Endothelial cell of umbilical vein (primary cell): ENCODE measurements around the gene RPL23. TPM values are rescaled to one million over a fixed set of nuclear protein-coding genes. Genes with fewer than 3 reads are reported as not detected.

Experiments
- BruUV-seq: library from RNA; stranded (reverse); fragments of 400-500 nt; replicated peaks from 2 replicates; lab custom pipeline; 2021; lab: Mats Ljungman, UMichigan
- CTCF ChIA-PET: fragments of 300-600, 350-600 bp; sonication (Branson Sonifier 250); formaldehyde crosslinking; loops from one replicate; lab custom pipeline; 2021; ENCODE audit warnings: antibody characterized with exemption, inconsistent platforms; lab: Charles Lee
- POLR2A ChIA-PET: fragments of 300-600, 350-600 bp; sonication (Branson Sonifier 250); formaldehyde crosslinking; loops from one replicate; lab custom pipeline; 2021; ENCODE audit warnings: antibody characterized with exemption, inconsistent platforms; lab: Charles Lee
- DNase-seq: peaks from one replicate; pipeline ENCODE4 v3.0.0-alpha.2; 2011; ENCODE audit warnings: low read depth, low spot score
- FAIRE-seq: peaks from 2 replicates; lab custom pipeline; 2011; peaks lifted over from hg19 to GRCh38; lab: Jason Lieb, UNC
- H2AFZ ChIP-seq: 2 replicates; pipeline ENCODE4 v1.6.0; 2012; ENCODE audit warnings: low read depth, low read length, control low read depth, inconsistent platforms
- H3K27ac ChIP-seq: 2 replicates; pipeline ENCODE4 v1.5.1; 2011; ENCODE audit warnings: low read depth, mild to moderate bottlenecking, control low read depth, low read length, moderate library complexity; ENCODE audit not compliant: insufficient read depth
- H3K27me3 ChIP-seq, 2 experiments: 2 replicates each; pipeline versions ENCODE4 v1.6.0 to v1.6.1; 2011; ENCODE audit warnings: low read length in 2 of 2, mixed read lengths in 1 of 2; ENCODE audit not compliant: control insufficient read depth in 2 of 2, insufficient read depth in 2 of 2
- H3K36me3 ChIP-seq, 2 experiments: 2 replicates in 1 of 2; 3 replicates in 1 of 2; pipeline ENCODE4 v1.5.1; 2011; ENCODE audit warnings: low read length in 2 of 2, mild to moderate bottlenecking in 1 of 2, moderate library complexity in 1 of 2; ENCODE audit not compliant: control insufficient read depth in 2 of 2, insufficient read depth in 2 of 2; ENCODE audit errors: extremely low read depth in 1 of 2
- H3K4me1 ChIP-seq: 3 replicates; pipeline ENCODE4 v1.5.1; 2011; ENCODE audit warnings: mild to moderate bottlenecking, low read length; ENCODE audit not compliant: control insufficient read depth, insufficient read depth; ENCODE audit errors: extremely low read depth
- H3K4me2 ChIP-seq: 2 replicates; pipeline ENCODE4 v1.6.1; 2011; ENCODE audit warnings: low read length, control low read depth, mixed read lengths; ENCODE audit not compliant: insufficient read depth
- H3K4me3 ChIP-seq, 3 experiments: fragments of 200-600 bp in 1 of 3; sonication (generic), shearing (Covaris generic) in 1 of 3; replicated peaks in 1 of 3; 2 replicates each; pipeline ENCODE4 v1.5.1; 2011 to 2016; ENCODE audit warnings: control low read depth in 3 of 3, low read length in 3 of 3, mild to moderate bottlenecking in 2 of 3, inconsistent platforms in 1 of 3, low read depth in 1 of 3, moderate library complexity in 1 of 3; ENCODE audit not compliant: insufficient read depth in 1 of 3
- H3K79me2 ChIP-seq: 2 replicates; pipeline ENCODE4 v1.6.0; 2012; ENCODE audit warnings: low read length, inconsistent platforms; ENCODE audit not compliant: control insufficient read depth, insufficient read depth
- H3K9ac ChIP-seq: replicated peaks from 2 replicates; pipeline ENCODE3; 2011; ENCODE audit warnings: low read length, control low read depth; ENCODE audit not compliant: insufficient read depth; ENCODE audit errors: extremely low read depth
- H3K9me1 ChIP-seq: replicated peaks from 3 replicates; pipeline ENCODE4 v1.6.0; 2011; ENCODE audit warnings: mild to moderate bottlenecking, low read length; ENCODE audit not compliant: control insufficient read depth, insufficient read depth; ENCODE audit errors: extremely low read depth
- H3K9me3 ChIP-seq: replicated peaks from 2 replicates; pipeline ENCODE4 v1.5.1; 2012; ENCODE audit warnings: low read length, inconsistent platforms; ENCODE audit not compliant: control insufficient read depth, insufficient read depth
- H4K20me1 ChIP-seq: replicated peaks from 2 replicates; pipeline ENCODE3; 2011; ENCODE audit warnings: mild to moderate bottlenecking, low read length; ENCODE audit not compliant: control insufficient read depth, insufficient read depth; ENCODE audit errors: extremely low read depth
- EZH2 ChIP-seq: IDR thresholded peaks from 2 replicates; pipeline ENCODE4 v1.6.1; 2012; ENCODE audit warnings: borderline replicate concordance, low read depth, mild to moderate bottlenecking, moderate library complexity, low read length, inconsistent platforms; ENCODE audit not compliant: severe bottlenecking
- JUN ChIP-seq: IDR thresholded peaks from 2 replicates; pipeline ENCODE4 v1.6.1; 2011; ENCODE audit warnings: borderline replicate concordance, low read depth; ENCODE audit not compliant: insufficient read length, insufficient read depth
- MAX ChIP-seq: IDR thresholded peaks from 2 replicates; pipeline ENCODE4 v1.6.1; 2011; ENCODE audit not compliant: insufficient read depth, insufficient read length
- POLR2A ChIP-seq: IDR thresholded peaks from 2 replicates; pipeline ENCODE4 v1.6.1; 2012; ENCODE audit warnings: low read depth, mild to moderate bottlenecking, control low read depth, low read length
- POLR2AphosphoS5 ChIP-seq: IDR thresholded peaks from 2 replicates; pipeline ENCODE4 v1.6.1; 2012; ENCODE audit warnings: low read depth, mild to moderate bottlenecking, control low read depth, low read length, moderate library complexity; ENCODE audit not compliant: insufficient read depth
- dilution Hi-C: fragments of 300-500 bp; cut with MboI; formaldehyde crosslinking; loops from one replicate; pipeline ENCODE4 v1.15.0; 2019; ENCODE audit warnings: low sequenced_read_pairs; ENCODE audit not compliant: extremely low pct_ligation_motif_present
- intact Hi-C: fragments of 100-400 bp; cut with micrococcal nuclease; formaldehyde crosslinking; loops from one replicate; pipeline ENCODE4 v1.10.0; 2022
- polyA plus RNA-seq, 4 experiments: library from polyadenylated mRNA; depleted of rRNA in 3 of 4; stranded (reverse) in 3 of 4; unstranded in 1 of 4; fragments of >200 nt; gene quantifications; 2 replicates each; pipeline versions ENCODE4 v1.2.1 to v1.2.3, GENCODE V29; 2011 to 2012; ENCODE audit warnings: missing spikeins in 1 of 4
- total RNA-seq: library from RNA; stranded (reverse); gene quantifications from 2 replicates; pipeline ENCODE4 v1.2.3, GENCODE V29; 2021

The RPL23 gene
- total and polyA plus RNA-seq, 2 donors (not counting 3 experiments of a cell fraction or from before 2014, with no cell fraction given) = 1,292 to 1,847 TPM

GRCh38 chr17:38848557-38848891 lies 5.0 kb downstream of the RPL23 start:
- Histone ChIP-seq H3K9me1 (no peaks in the 10 kb centered on the region), H3K79me2 (peaks cover 42% of the 10 kb centered on the region), H3K27ac (no peak overlapping the region), H3K4me2 (no peak overlapping the region), H3K9ac (no peak overlapping the region), H2AFZ (no peak overlapping the region), H3K27me3 (no peaks in the 10 kb centered on the region), H3K9me3 (no peaks in the 10 kb centered on the region), H4K20me1 (peaks cover 4% of the 10 kb centered on the region), H3K4me3 (no peak overlapping the region), H3K4me1 (peaks cover 19% of the 10 kb centered on the region), H3K36me3 (peaks cover 24 to 29% of the 10 kb centered on the region in 2 experiments)
- peak; percentile 8 for TF ChIP-seq POLR2A
- no peak for TF ChIP-seq POLR2AphosphoS5
- dilution Hi-C loops = no loop called here
- FAIRE-seq (no peak), DNase-seq (no peak)
- ChIA-PET POLR2A (interaction anchor here (0.9 kb wide), 1 partner anchor 73 kb away, joined by 3 read pairs; no protein-coding TSS in a partner anchor), CTCF (interaction anchor here (0.7 to 1.2 kb wide), 2 partner anchors 19 kb away, joined by 3 to 4 read pairs; no protein-coding TSS in a partner anchor)
- BruUV-seq = no TSS peak
- intact Hi-C loops = no loop called here

- ChIA-PET POLR2A (no interaction called here), CTCF (interaction anchor here (0.6 kb wide), 1 partner anchor 21 kb away, joined by 3 read pairs; no protein-coding TSS in a partner anchor)
- Histone ChIP-seq H2AFZ (no peak overlapping the region), H3K27me3 (no peaks in the 10 kb centered on the region), H3K79me2 (peaks cover 2% of the 10 kb centered on the region), H3K9me1 (no peaks in the 10 kb centered on the region), H3K36me3 (peaks cover 8 to 11% of the 10 kb centered on the region in 2 experiments), H3K27ac (no peak overlapping the region), H4K20me1 (no peaks in the 10 kb centered on the region), H3K9ac (no peak overlapping the region), H3K4me3 (no peak overlapping the region), H3K4me1 (no peaks in the 10 kb centered on the region), H3K4me2 (no peak overlapping the region), H3K9me3 (no peaks in the 10 kb centered on the region)
- TF ChIP-seq EZH2 (no peak), POLR2A (no peak), JUN (no peak), MAX (no peak)
- intact Hi-C loops = no loop called here
- no TSS peak for BruUV-seq
- FAIRE-seq (no peak), DNase-seq (no peak)
- dilution Hi-C loops = no loop called here
These were observed 9.2 kb downstream of the RPL23 start for GRCh38 chr17:38844261-38844757.
